GM18499 (cell line): Measurements from ENCODE around the gene ACP7.

Experiments
- ATAC-seq: cut with Tn5 transposase; IDR thresholded peaks from one replicate; pipeline ENCODE4 v1.9.1; 2021; ENCODE audit warnings: moderate number of reproducible peaks; ENCODE audit not compliant: insufficient read depth, unreplicated experiment

ACP7 gene

DNA sequence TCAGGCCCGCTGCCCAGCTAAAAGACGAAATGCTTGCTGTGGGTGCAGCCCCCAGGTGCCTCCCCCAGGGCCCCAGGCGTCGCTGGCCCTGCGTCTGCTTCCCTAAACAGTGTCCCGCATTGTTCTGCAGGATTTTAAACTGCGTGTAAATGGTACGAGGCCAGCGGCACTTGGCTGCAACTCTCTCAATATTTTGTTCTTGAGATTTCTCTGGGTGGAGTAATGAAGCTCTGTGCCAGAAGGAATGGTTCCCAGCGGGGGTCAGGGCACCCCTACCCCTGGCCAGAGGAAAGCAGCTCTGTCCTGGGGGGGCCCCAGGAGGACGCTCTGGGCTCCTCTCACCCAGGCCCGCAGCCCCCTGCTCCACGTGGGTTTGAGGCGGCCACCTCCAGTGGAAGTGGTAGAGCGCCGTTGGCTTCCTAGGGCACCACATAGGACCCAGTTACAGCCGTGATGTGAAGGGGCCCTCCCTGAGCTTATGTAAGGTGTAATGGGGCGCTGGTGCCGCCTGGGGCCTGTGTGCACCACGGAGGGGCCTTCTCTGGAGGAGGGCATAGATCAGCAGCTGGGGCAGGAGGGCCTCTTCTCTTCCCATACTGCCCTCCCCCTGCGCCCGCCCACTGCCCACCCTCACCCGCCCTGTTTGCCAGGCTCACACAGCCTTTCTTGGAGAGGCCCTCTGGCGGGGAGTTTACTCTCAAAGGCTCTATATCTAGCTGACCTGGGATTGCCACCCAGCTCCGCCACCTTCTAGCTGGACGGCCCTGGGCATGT, 61.2 kb downstream of the ACP7 start:
- no peak for ATAC-seq

- no peak for ATAC-seq
Measured at GRCh38 chr19:39146091-39146490, 61.9 kb downstream of the ACP7 start.

DNA sequence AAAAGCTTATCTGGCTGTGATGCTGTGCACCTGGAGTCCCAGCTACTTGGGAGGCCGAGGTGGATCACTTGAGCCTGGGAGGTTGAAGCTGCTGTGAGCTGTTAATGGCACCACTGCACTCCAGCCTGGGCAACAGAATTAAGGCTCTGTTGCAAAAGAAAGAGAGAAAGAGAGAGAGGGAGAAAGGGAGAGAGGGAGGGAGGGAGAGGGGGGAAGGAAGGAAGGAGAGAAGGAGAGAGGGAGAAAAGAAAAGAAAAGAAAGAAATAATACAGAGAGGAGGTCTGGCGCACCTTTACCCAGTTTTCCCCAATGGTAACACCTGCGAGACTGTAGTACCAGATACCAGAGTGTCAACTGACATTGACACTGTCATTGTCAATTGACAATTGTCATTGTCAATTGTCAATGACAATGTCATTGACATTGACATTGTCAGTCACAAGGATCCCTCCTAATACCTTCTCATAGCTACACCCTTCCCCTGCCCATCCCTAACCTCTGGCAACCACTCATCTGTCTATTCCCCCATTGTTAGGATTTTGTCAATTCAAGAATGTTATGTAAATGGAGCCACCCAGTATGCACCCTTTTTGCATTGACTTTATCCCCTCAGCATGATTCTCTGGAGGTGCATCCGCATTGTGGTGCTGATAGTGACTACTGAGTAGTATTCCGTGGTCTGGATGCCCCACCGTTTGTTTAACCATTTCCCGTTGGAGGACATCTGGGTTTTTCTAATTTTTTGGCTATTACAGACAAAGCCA, 62.7 kb downstream of the ACP7 start:
- no peak for ATAC-seq

GRCh38 chr19:39147480-39147879, 63.3 kb downstream of the ACP7 start:
- no peak for ATAC-seq

DNA sequence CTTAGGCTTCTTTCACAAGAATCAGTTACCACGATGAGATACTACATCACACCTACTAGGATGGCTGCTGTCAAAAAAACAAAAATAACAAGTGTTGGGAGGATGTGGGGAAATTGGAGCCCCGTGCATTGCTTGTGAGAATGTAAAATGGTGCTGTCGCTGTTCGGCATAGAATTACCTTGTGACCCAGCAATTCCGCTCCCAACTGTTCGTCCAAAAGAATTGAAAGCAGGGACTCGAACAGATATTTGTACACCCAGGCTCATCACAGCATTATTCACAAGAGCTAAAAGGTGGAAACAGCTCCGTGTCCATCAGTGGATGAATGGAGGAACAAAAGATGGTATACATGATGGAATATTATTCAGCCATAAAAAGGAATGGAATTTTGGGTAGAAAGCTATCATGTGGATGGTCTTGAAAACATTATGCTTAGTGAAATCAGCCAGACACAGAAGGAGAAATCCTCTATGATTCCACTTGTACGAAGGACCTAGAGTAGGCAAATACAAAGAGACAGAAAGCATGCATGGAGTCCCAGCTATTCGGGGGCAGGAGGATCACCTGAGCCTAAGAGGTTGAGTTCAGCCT, 64.9 kb downstream of the ACP7 start:
- no peak for ATAC-seq

DNA sequence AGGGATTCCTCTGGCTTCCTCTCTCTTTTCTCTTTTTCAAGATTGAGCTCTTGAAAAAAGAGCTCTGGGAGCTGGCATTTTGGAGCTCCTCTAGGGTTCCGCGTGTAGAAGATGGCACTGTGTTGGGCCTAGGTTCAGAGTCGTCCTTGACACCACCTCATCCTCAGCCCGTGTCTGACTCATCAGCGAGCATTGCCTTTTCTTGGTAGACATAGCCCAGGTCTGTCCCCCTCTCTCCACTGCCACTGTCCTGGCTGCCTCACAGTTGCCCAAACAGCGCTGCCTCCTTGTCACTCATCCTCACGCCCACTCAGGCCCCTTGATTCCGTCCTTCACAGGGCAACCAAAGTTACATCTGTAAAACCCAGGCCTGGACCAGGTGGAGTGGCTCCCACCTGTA, 66.1 kb downstream of the ACP7 start:
- no peak for ATAC-seq

DNA sequence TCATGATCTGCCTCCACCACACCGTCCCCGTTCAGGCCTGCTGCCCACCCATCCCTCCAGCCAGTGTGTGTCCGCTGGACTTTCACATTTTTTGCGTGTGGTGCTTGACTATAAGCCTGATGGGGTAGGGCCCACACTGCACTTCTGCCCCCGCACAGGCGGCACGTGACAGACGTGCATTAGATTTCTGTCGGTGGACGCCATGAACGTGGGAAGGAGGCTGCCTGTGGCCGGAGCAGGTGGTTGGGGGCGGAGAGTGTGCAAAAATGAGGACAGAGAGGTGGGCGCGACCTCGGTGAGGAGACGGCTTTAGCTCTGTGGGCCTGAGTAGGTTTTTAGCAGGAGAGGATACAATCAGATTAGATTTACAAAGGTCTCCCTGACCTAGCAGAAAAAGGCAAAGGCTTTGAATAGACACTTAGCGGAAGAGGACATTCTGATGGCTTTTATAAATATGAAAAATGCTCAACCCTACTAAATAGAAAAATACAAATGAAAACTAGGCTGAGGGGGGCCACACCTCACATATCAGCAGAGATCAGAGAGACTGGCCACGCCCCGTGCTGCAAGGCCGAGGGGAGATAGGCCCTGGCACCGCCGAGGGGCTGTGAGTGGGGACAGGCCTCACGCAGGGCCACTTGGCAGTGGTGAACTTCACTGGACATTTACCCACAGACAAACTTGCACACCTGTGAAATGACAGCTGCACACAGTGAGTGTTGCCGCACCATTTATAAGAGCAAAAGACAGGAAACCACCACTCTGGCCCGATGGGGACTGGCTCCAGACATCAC, 66.8 kb downstream of the ACP7 start:
- ATAC-seq, result no peak

- no peak for ATAC-seq
Measured at GRCh38 chr19:39152066-39152465, 67.9 kb downstream of the ACP7 start.

DNA sequence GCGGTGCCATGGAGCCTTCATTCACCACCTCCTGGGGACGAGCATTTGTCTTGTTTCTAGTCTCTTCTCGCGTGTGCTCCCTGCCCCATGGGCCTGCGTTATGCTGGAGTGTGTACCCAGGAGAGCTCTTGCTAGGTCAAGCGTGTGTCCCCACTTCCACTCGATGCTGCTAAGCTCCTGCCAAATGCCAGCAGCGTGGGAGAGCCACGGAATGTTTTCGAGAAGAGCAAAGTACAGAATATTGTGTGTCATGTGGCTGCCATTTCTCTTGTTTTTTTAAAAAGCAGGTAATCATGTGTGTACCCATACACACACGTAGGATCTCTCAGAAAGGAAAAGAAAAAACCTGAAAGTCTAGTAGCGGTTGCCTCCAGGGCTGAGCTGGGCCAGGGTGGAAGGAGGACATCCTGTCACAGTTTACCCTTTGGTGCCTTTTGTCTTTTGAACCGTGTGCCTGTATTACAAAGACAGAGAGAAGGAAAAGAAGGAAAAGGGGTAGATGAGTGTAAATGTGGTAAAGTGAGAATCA, 70.0 kb downstream of the ACP7 start:
- no peak for ATAC-seq

DNA sequence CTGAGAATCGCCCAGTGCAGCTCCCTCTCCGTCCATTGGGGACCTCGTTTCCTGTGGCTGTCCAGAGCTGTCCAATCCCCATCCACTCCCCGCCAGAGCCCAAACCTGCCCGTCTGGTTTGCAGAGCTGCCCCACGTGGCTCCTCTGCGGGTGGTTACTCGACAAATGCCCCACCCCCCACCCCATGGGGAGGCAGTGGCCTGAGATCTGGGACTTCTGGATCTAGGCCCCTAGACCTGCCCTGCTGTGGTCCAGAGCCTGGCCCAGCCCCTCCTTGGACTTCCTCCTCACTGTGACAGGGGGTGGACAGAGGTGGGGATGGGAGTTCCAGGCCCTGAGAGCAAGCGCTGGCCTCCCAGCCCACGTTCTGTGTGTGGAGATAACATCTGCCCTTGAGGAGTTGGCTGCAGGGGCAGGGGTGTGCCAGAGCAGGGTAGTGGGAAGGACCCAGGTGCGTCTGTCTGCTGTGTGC, 70.5 kb downstream of the ACP7 start:
- no peak for ATAC-seq

DNA sequence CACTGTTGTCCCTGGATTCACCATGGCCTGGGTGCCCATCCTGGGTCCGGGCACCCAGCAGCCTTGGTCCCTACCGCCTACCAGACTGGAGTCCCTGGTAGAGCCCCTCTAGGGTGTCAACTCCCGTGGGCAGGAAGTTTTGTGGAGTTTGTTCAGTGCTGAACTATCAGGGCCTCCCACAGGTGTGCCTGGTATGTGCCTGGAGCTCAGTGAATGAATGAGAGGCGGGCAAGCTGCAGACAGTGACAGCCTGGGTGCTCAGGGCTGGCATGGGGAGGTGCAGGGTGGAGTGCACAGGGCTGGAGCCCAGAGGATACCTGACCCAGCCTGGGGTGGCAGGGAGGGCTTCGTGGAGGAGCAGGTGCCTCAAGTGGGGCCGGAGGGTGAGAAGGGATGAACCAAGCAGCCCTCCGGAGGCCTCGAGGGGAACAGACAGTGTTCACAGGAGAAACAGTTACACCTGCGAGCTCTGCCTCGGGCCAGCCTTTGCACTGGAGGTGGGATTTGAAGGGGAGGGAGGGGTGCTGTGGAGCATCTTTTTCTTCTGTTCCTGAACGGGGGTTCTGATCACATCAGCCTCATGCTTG, 71.0 kb downstream of the ACP7 start:
- ATAC-seq, result no peak

GRCh38 chr19:39155741-39156140, 71.6 kb downstream of the ACP7 start:
- no peak for ATAC-seq

- no peak for ATAC-seq
Measured at GRCh38 chr19:39156326-39157230, 72.4 kb downstream of the ACP7 start.

- ATAC-seq, result no peak
Measured at GRCh38 chr19:39157275-39157996, 73.3 kb downstream of the ACP7 start.

GRCh38 chr19:39157997-39158389, 73.8 kb downstream of the ACP7 start:
- no peak for ATAC-seq

DNA sequence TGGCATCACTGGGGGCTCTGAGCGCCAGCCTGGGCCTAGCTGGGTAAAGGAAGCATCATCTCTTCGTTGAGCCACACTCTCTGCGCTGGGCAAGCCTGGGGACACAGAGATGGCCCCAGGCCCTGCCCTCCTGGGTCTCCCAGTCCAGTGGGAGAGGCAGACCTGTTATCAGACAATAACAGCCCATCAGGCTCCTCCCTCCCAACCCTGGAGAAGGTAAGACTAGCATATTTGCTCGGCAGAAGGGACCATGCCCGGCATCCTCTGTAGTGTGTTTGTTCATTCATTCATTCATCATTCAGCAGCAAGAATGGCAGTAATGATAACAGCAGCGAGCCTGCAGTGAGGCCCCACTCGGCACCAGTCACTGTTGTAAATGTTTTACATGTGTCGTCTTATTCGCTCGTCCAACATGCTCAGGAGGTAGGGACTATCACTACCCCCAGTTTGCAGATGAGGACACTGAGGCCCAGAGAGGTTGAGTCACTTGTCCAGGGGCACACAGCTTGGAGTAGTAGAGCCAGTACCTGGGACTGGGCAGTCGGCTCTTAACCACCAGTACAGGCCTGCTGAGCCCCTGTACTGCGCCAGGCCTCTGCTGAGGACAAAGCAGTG, 74.6 kb downstream of the ACP7 start:
- ATAC-seq, result no peak

DNA sequence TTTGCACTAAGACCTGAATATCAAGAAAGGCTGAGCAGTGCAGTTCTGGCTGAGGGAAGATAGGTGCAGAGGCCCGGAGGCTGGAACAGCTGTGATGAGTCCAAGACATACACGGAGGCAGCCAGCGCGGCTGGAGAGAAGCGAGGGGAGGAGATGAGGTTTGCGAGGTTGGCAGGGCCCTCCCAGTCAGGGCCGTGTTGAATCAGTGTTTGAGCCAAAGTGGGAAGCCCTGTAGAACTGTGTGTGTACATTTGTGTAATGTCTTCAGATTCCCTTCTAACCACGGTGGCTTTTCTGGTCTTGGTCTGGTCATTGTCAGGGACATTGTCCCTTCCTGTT, 76.3 kb downstream of the ACP7 start:
- ATAC-seq, result no peak
